Central memory CD8-positive, alpha-beta T cell (primary cell): Measurements from ENCODE around the gene SBSN.

Experiments
- ATAC-seq: fragments of 150-1000 bp; cut with Tn5 transposase; replicated peaks from 2 replicates; pipeline ENCODE4 v1.10.0; 2022; ENCODE audit warnings: mild to moderate bottlenecking, moderate FRiP score, moderate number of reproducible peaks; ENCODE audit not compliant: poor library complexity, severe bottlenecking; ENCODE audit errors: extremely low read depth
- DNase-seq, 2 donors: peaks; one replicate each; pipeline ENCODE4 v3.0.0; 2021; ENCODE audit warnings: low spot score in 2 of 2
- H3K27ac Mint-ChIP-seq: one replicate; pipeline ENCODE4 v1.8.0; 2022; ENCODE audit warnings: low read depth, mild to moderate bottlenecking, moderate library complexity, mixed read lengths
- H3K27me3 Mint-ChIP-seq: one replicate; pipeline ENCODE4 v1.8.0; 2022; ENCODE audit warnings: mixed read lengths
- H3K36me3 Mint-ChIP-seq: one replicate; pipeline ENCODE4 v1.8.0; 2022; ENCODE audit warnings: mild to moderate bottlenecking, moderate library complexity, mixed read lengths; ENCODE audit not compliant: insufficient read depth
- H3K4me1 Mint-ChIP-seq: one replicate; pipeline ENCODE4 v1.8.0; 2022; ENCODE audit warnings: mixed read lengths
- H3K4me3 Mint-ChIP-seq: one replicate; pipeline ENCODE4 v1.8.0; 2022; ENCODE audit warnings: mild to moderate bottlenecking, moderate library complexity, mixed read lengths
- H3K9me3 Mint-ChIP-seq: one replicate; pipeline ENCODE4 v1.8.0; 2022; ENCODE audit warnings: mixed read lengths

Gene SBSN

GRCh38 chr19:35518313-35518712 lies 9.8 kb downstream of the SBSN start:
- Mint-ChIP-seq H3K4me3 (no peak overlapping the region), H3K36me3 (no peaks in the 10 kb centered on the region), H3K27ac (no peak overlapping the region), H3K27me3 (peaks cover 30% of the 10 kb centered on the region), H3K9me3 (no peaks in the 10 kb centered on the region), H3K4me1 (no peaks in the 10 kb centered on the region)
- ATAC-seq, result no peak
- no peak for DNase-seq

GRCh38 chr19:35517342-35517741 lies 10.8 kb downstream of the SBSN start:
- Mint-ChIP-seq H3K9me3 (no peaks in the 10 kb centered on the region), H3K4me1 (no peaks in the 10 kb centered on the region), H3K4me3 (no peak overlapping the region), H3K36me3 (no peaks in the 10 kb centered on the region), H3K27me3 (peaks cover 39% of the 10 kb centered on the region), H3K27ac (no peak overlapping the region)
- ATAC-seq (no peak), DNase-seq (no peak)

- H3K4me1 Mint-ChIP-seq, result no peaks in the 10 kb centered on the region
- no peak overlapping the region for H3K27ac Mint-ChIP-seq
- H3K27me3 Mint-ChIP-seq, result peaks cover 47% of the 10 kb centered on the region
- no peaks in the 10 kb centered on the region for H3K36me3 Mint-ChIP-seq
- H3K9me3 Mint-ChIP-seq, result no peaks in the 10 kb centered on the region
- ATAC-seq (no peak), DNase-seq (no peak)
- no peak overlapping the region for H3K4me3 Mint-ChIP-seq
These were observed 11.8 kb downstream of the SBSN start for GRCh38 chr19:35516310-35516709.

GRCh38 chr19:35514282-35514809 lies 13.8 kb downstream of the SBSN start:
- Mint-ChIP-seq H3K4me1 (peaks cover 11% of the 10 kb centered on the region), H3K27ac (no peak overlapping the region), H3K36me3 (peaks cover 3% of the 10 kb centered on the region), H3K27me3 (peaks cover 42% of the 10 kb centered on the region), H3K9me3 (no peaks in the 10 kb centered on the region), H3K4me3 (no peak overlapping the region)
- DNase-seq (no peak), ATAC-seq (no peak)

GRCh38 chr19:35513628-35514281 lies 14.4 kb downstream of the SBSN start, which contains the start of gene DMKN:
TSS of gene DMKN (minus strand) at chr19:35513649. CDS start at chr19:35513475, 174 bp downstream.
- Mint-ChIP-seq H3K4me1 (peaks cover 15% of the 10 kb centered on the region), H3K27me3 (peaks cover 38% of the 10 kb centered on the region)

GRCh38 chr19:35512831-35513627 lies 15.1 kb downstream of the SBSN start:
- H3K36me3 Mint-ChIP-seq, result peaks cover 4% of the 10 kb centered on the region
- no peak overlapping the region for H3K4me3 Mint-ChIP-seq
- DNase-seq (no peak), ATAC-seq (no peak)
- H3K27me3 Mint-ChIP-seq, result peaks cover 39% of the 10 kb centered on the region
- no peak overlapping the region for H3K27ac Mint-ChIP-seq
- peaks cover 15% of the 10 kb centered on the region for H3K4me1 Mint-ChIP-seq
- H3K9me3 Mint-ChIP-seq, result no peaks in the 10 kb centered on the region

More at GRCh38 chr19:35513628-35514281, 14.4 kb downstream of the SBSN start, which contains the start of gene DMKN:
- H3K36me3 Mint-ChIP-seq, result peaks cover 4% of the 10 kb centered on the region
- H3K27ac Mint-ChIP-seq, result no peak within 1 kb of the TSS
- DNase-seq (no peak), ATAC-seq (no peak)
- no peaks in the 10 kb centered on the region for H3K9me3 Mint-ChIP-seq
- H3K4me3 Mint-ChIP-seq, result no peak within 1 kb of the TSS

- Mint-ChIP-seq H3K9me3 (no peaks in the 10 kb centered on the region), H3K27ac (no peak overlapping the region), H3K4me3 (peak overlapping the region; percentile 29), H3K27me3 (peaks cover 43% of the 10 kb centered on the region), H3K36me3 (peaks cover 4% of the 10 kb centered on the region), H3K4me1 (peaks cover 15% of the 10 kb centered on the region)
- DNase-seq (no peak), ATAC-seq (no peak)
These were observed 16.8 kb downstream of the SBSN start for GRCh38 chr19:35511337-35511736.

GRCh38 chr19:35510626-35510964 lies 17.5 kb downstream of the SBSN start:
- no peak overlapping the region for H3K27ac Mint-ChIP-seq
- H3K36me3 Mint-ChIP-seq, result peaks cover 4% of the 10 kb centered on the region
- DNase-seq (no peak), ATAC-seq (no peak)
- no peaks in the 10 kb centered on the region for H3K9me3 Mint-ChIP-seq
- peaks cover 43% of the 10 kb centered on the region for H3K27me3 Mint-ChIP-seq
- H3K4me3 Mint-ChIP-seq, result peak overlapping the region; percentile 80
- peaks cover 15% of the 10 kb centered on the region for H3K4me1 Mint-ChIP-seq

GRCh38 chr19:35509861-35510625 lies 18.1 kb downstream of the SBSN start:
- DNase-seq, result peak; percentile 45 to 70
- Mint-ChIP-seq H3K4me1 (peaks cover 15% of the 10 kb centered on the region), H3K27ac (no peak overlapping the region), H3K9me3 (no peaks in the 10 kb centered on the region), H3K27me3 (peaks cover 43% of the 10 kb centered on the region), H3K4me3 (peak overlapping the region; percentile 80), H3K36me3 (peaks cover 4% of the 10 kb centered on the region)
- peak; percentile 62 for ATAC-seq

GRCh38 chr19:35509018-35509652 lies 19.0 kb downstream of the SBSN start:
- Mint-ChIP-seq H3K27me3 (peaks cover 47% of the 10 kb centered on the region), H3K36me3 (peaks cover 4% of the 10 kb centered on the region), H3K4me1 (peaks cover 15% of the 10 kb centered on the region), H3K4me3 (peak overlapping the region; percentile 80), H3K27ac (no peak overlapping the region), H3K9me3 (no peaks in the 10 kb centered on the region)
- ATAC-seq (peak; percentile 78), DNase-seq (peak in 1 of 2 donors; percentile 28)

GRCh38 chr19:35508129-35508528 lies 20.0 kb downstream of the SBSN start:
- no peak overlapping the region for H3K27ac Mint-ChIP-seq
- H3K4me3 Mint-ChIP-seq, result no peak overlapping the region
- H3K27me3 Mint-ChIP-seq, result peaks cover 45% of the 10 kb centered on the region
- no peak for ATAC-seq
- H3K4me1 Mint-ChIP-seq, result peaks cover 15% of the 10 kb centered on the region
- DNase-seq, result no peak
- no peaks in the 10 kb centered on the region for H3K9me3 Mint-ChIP-seq
- peaks cover 4% of the 10 kb centered on the region for H3K36me3 Mint-ChIP-seq

- H3K4me3 Mint-ChIP-seq, result no peak overlapping the region
- no peak for ATAC-seq
- H3K27ac Mint-ChIP-seq, result no peak overlapping the region
- peaks cover 15% of the 10 kb centered on the region for H3K4me1 Mint-ChIP-seq
- H3K9me3 Mint-ChIP-seq, result no peaks in the 10 kb centered on the region
- peaks cover 4% of the 10 kb centered on the region for H3K36me3 Mint-ChIP-seq
- peaks cover 45% of the 10 kb centered on the region for H3K27me3 Mint-ChIP-seq
- DNase-seq, result no peak
These were observed 20.6 kb downstream of the SBSN start for GRCh38 chr19:35507561-35507960.
